ENCODE measurements around the gene ENTPD1.

ENTPD1 gene

GRCh38 chr10:95833042-95833610, 77.2 kb downstream of the ENTPD1 start:
- DNase-seq, result no peak

- no peak for DNase-seq
These were observed 78.4 kb downstream of the ENTPD1 start for GRCh38 chr10:95834406-95834805.

GRCh38 chr10:95835149-95835860, 79.3 kb downstream of the ENTPD1 start:
- no peak for DNase-seq

- DNase-seq, result no peak
These were observed 79.9 kb downstream of the ENTPD1 start for GRCh38 chr10:95835911-95836310.

GRCh38 chr10:95836610-95837355, 80.8 kb downstream of the ENTPD1 start:
- DNase-seq, result no peak

- no peak for DNase-seq
These were observed 81.4 kb downstream of the ENTPD1 start for GRCh38 chr10:95837356-95837776.

- no peak for DNase-seq
These were observed 81.8 kb downstream of the ENTPD1 start for GRCh38 chr10:95837783-95838182.

GRCh38 chr10:95840121-95840520, 84.2 kb downstream of the ENTPD1 start:
- DNase-seq, result no peak

- DNase-seq, result no peak
These were observed 84.7 kb downstream of the ENTPD1 start for GRCh38 chr10:95840681-95841080.

GRCh38 chr10:95841661-95842498, 85.9 kb downstream of the ENTPD1 start:
- no peak for DNase-seq

- DNase-seq, result no peak
These were observed 89.4 kb downstream of the ENTPD1 start for GRCh38 chr10:95845411-95845810.

- DNase-seq, result no peak
These were observed 91.0 kb downstream of the ENTPD1 start for GRCh38 chr10:95847007-95847406.

- DNase-seq, result no peak
These were observed 92.9 kb downstream of the ENTPD1 start for GRCh38 chr10:95848841-95849240.

GRCh38 chr10:95850791-95851190, 94.8 kb downstream of the ENTPD1 start:
- no peak for DNase-seq

GRCh38 chr10:95860166-95860940, 104.4 kb downstream of the ENTPD1 start:
- DNase-seq, result no peak

- DNase-seq, result no peak
These were observed 105.4 kb downstream of the ENTPD1 start for GRCh38 chr10:95861386-95861785.

- DNase-seq, result no peak
These were observed 109.2 kb downstream of the ENTPD1 start for GRCh38 chr10:95864906-95865813.

- DNase-seq, result no peak
These were observed 110.0 kb downstream of the ENTPD1 start for GRCh38 chr10:95865814-95866466.

GRCh38 chr10:95866467-95866842, 110.5 kb downstream of the ENTPD1 start:
- no peak for DNase-seq

- no peak for DNase-seq
These were observed 111.9 kb downstream of the ENTPD1 start for GRCh38 chr10:95867866-95868265.

All from NCI-H446 treated with DMSO at 0.1 percent for 48 hours (cell line).